MM.1S (cell line): ENCODE data around the gene XYLT1.

Experiments
- EZH2 ChIP-seq: fragments of 300-600 bp; sonication (generic); optimal IDR thresholded peaks from 2 replicates; pipeline ENCODE3; 2017; ENCODE audit warnings: low read depth, mild to moderate bottlenecking, antibody characterized with exemption, low read length, mixed read lengths
- EZH2phosphoT487 ChIP-seq: fragments of 300-600 bp; sonication (generic); IDR thresholded peaks from 2 replicates; pipeline ENCODE4 v1.6.1; 2018; ENCODE audit warnings: antibody characterized with exemption, low read length
- TF ChIP-seq, protein P1 (sequence below): fragments of 300-600 bp; sonication (generic); IDR thresholded peaks from 2 replicates; pipeline ENCODE4 v1.5.1; 2016; ENCODE audit warnings: antibody characterized with exemption, low read length, mixed read lengths

DNA sequence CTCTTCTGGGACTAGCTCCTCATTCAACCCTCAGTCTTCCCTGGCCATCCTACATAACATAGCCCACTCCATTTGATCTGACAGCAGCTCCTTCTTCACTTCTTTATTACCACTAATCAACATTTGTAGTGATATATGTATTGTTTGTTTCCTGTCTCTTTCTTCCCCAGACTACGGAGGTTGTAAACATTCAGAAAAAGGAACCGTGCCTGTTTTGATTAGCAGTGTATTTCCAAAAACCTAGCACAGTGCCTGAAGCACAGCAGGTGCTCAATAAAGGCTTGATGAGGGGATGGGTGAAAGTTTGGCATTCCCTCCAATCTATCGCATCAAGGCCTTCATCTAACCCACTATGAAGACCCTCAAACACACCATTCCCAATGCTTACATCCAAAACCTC, 150.8 kb downstream of the XYLT1 start:
- TF ChIP-seq, protein P1, sequence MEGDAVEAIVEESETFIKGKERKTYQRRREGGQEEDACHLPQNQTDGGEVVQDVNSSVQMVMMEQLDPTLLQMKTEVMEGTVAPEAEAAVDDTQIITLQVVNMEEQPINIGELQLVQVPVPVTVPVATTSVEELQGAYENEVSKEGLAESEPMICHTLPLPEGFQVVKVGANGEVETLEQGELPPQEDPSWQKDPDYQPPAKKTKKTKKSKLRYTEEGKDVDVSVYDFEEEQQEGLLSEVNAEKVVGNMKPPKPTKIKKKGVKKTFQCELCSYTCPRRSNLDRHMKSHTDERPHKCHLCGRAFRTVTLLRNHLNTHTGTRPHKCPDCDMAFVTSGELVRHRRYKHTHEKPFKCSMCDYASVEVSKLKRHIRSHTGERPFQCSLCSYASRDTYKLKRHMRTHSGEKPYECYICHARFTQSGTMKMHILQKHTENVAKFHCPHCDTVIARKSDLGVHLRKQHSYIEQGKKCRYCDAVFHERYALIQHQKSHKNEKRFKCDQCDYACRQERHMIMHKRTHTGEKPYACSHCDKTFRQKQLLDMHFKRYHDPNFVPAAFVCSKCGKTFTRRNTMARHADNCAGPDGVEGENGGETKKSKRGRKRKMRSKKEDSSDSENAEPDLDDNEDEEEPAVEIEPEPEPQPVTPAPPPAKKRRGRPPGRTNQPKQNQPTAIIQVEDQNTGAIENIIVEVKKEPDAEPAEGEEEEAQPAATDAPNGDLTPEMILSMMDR, result no peak
- TF ChIP-seq EZH2 (no peak), EZH2phosphoT487 (no peak)
